Suprapubic skin (tissue), 4 donors: ENCODE data around the gene PLEKHH1.

ENCODE experiments used
- EP300 ChIP-seq: sonication (generic); formaldehyde crosslinking; IDR thresholded peaks from one replicate; pipeline ENCODE4 v1.6.1; 2017; ENCODE audit warnings: antibody characterized with exemption
- POLR2AphosphoS5 ChIP-seq, 3 donors: sonication (generic); formaldehyde crosslinking; IDR thresholded peaks; one replicate each; pipeline ENCODE4 v1.6.1; 2017; ENCODE audit warnings: antibody characterized with exemption in 3 of 3
- TF ChIP-seq, protein P1 (sequence below), 2 donors: fragments of 200-600 bp in 1 of 2; fragments of 450-650 bp in 1 of 2; sonication (generic) in 1 of 2; IDR thresholded peaks; one replicate each; pipeline ENCODE4 v1.5.1; 2016 to 2019; ENCODE audit warnings: antibody characterized with exemption in 2 of 2, mild to moderate bottlenecking in 1 of 2, moderate library complexity in 1 of 2

GRCh38 chr14:67630938-67631337 is 97.8 kb downstream of the PLEKHH1 start:
- TF ChIP-seq, protein P1, sequence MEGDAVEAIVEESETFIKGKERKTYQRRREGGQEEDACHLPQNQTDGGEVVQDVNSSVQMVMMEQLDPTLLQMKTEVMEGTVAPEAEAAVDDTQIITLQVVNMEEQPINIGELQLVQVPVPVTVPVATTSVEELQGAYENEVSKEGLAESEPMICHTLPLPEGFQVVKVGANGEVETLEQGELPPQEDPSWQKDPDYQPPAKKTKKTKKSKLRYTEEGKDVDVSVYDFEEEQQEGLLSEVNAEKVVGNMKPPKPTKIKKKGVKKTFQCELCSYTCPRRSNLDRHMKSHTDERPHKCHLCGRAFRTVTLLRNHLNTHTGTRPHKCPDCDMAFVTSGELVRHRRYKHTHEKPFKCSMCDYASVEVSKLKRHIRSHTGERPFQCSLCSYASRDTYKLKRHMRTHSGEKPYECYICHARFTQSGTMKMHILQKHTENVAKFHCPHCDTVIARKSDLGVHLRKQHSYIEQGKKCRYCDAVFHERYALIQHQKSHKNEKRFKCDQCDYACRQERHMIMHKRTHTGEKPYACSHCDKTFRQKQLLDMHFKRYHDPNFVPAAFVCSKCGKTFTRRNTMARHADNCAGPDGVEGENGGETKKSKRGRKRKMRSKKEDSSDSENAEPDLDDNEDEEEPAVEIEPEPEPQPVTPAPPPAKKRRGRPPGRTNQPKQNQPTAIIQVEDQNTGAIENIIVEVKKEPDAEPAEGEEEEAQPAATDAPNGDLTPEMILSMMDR (IDR thresholded peaks at IDR 0.05), result no peak
- TF ChIP-seq POLR2AphosphoS5 (IDR thresholded peaks at IDR 0.05) (no peak), EP300 (no peak)
